Gastrocnemius medialis (tissue), 4 donors: ENCODE measurements around the gene FLACC1. TPM values are rescaled to one million over a fixed set of nuclear protein-coding genes. Genes with fewer than 3 reads are reported as not detected.

Experiments used
- ATAC-seq, 2 donors: fragments of 150-250 bp; one replicate each; pipeline ENCODE4 v1.9.1; 2016
- DNase-seq, 2 donors: peaks; one replicate each; pipeline ENCODE4 v3.0.0-alpha.2; 2019
- H3K27ac ChIP-seq, 4 donors: fragments of 200-600 bp; sonication (generic); 1 replicate in 1 of 4; 2 replicates in 3 of 4; pipeline ENCODE4 v1.5.1; 2016 to 2018; ENCODE audit warnings: mild to moderate bottlenecking in 2 of 4, moderate library complexity in 1 of 4
- H3K27me3 ChIP-seq, 3 donors: fragments of 200-600 bp; sonication (generic) in 2 of 3; 1 replicate in 1 of 3; 2 replicates in 2 of 3; pipeline versions ENCODE4 v1.5.1 to v1.6.0; 2016 to 2019; ENCODE audit warnings: mild to moderate bottlenecking in 1 of 3, moderate library complexity in 1 of 3
- H3K36me3 ChIP-seq, 2 donors: fragments of 200-600 bp; sonication (generic) in 1 of 2; one replicate each; pipeline ENCODE4 v1.5.1; 2017 to 2018
- H3K4me1 ChIP-seq, 2 donors: fragments of 200-600 bp; sonication (generic) in 1 of 2; one replicate each; pipeline ENCODE4 v1.5.1; 2016 to 2017; ENCODE audit warnings: mild to moderate bottlenecking in 2 of 2
- H3K4me3 ChIP-seq, 4 donors: fragments of 200-600 bp; sonication (generic) in 3 of 4; 1 replicate in 1 of 4; 2 replicates in 3 of 4; pipeline ENCODE4 v1.5.1; 2016 to 2019; ENCODE audit warnings: mild to moderate bottlenecking in 2 of 4
- H3K9me3 ChIP-seq, 3 donors: fragments of 200-600 bp; sonication (generic) in 2 of 3; 1 replicate in 1 of 3; 2 replicates in 2 of 3; pipeline ENCODE4 v1.5.1; 2016 to 2019
- POLR2A ChIP-seq, 2 donors: fragments of 450-650 bp; IDR thresholded peaks; one replicate each; pipeline ENCODE4 v1.6.1; 2017; ENCODE audit warnings: antibody characterized with exemption in 2 of 2, mild to moderate bottlenecking in 2 of 2, moderate library complexity in 2 of 2
- in situ Hi-C, 4 donors: fragments of 200-750 bp; cut with MboI; loops; one replicate each; pipeline versions ENCODE4 v1.15.0 to v1.8.0; 2017; ENCODE audit warnings: low sequenced_read_pairs in 4 of 4
- intact Hi-C: fragments of 100-400 bp; cut with DNase I; formaldehyde crosslinking; loops from one replicate; pipeline ENCODE4 v1.15.1; 2023; ENCODE audit warnings: low total_unique reads
- total RNA-seq, 4 donors: library from RNA; depleted of rRNA; stranded (reverse); fragments of >200 nt; gene quantifications; one replicate each; pipeline versions ENCODE4 v1.1.0 to v1.2.3, GENCODE V29; 2016
- TF ChIP-seq, protein P1 (sequence below), 5 experiments: fragments of 450-650 bp in 3 of 5; fragments of 200-600 bp in 2 of 5; sonication (generic) in 2 of 5; IDR thresholded peaks in 4 of 5; conservative IDR thresholded peaks in 1 of 5; 1 replicate in 4 of 5; 2 replicates in 1 of 5; pipeline ENCODE4 v1.5.1; 2016 to 2019; ENCODE audit warnings: antibody characterized with exemption in 5 of 5, mild to moderate bottlenecking in 3 of 5, moderate library complexity in 3 of 5

FLACC1 gene
- total RNA-seq, 4 donors from 2014 or later: 0.72 to 1.7 (median 1.4) TPM

DNA sequence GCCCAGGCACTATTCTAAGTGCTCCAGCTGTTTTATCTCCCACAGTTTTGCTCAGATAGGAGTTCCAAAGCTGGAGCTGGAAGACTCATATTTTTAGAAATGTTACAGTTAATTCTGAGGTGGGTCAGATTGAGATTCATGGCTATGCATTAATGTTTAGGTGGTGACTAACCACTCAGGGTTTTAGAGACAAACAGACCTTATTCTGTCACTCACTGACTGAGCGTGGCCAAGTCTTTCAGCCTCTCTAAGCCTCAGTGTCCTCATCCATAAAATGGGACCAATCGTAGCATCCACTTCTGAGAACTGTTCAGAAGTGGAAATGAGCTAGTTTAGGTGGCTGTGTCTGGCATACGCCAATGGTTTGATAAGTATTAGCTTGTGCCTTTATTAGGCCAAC, 101.1 kb downstream of the FLACC1 start:
- Histone ChIP-seq H3K4me3 (no peak overlapping the region), H3K4me1 (peaks cover 5 to 15% of the 10 kb centered on the region in 2 donors), H3K27ac (no peak overlapping the region), H3K27me3 (no peaks in the 10 kb centered on the region), H3K9me3 (no peaks in the 10 kb centered on the region), H3K36me3 (no peaks in the 10 kb centered on the region)
- ATAC-seq (no peak), DNase-seq (no peak)
- in situ Hi-C loops (no loop called here), intact Hi-C loops (no loop called here)
- no peak for TF ChIP-seq POLR2A (IDR thresholded peaks at IDR 0.05)
- TF ChIP-seq, protein P1, sequence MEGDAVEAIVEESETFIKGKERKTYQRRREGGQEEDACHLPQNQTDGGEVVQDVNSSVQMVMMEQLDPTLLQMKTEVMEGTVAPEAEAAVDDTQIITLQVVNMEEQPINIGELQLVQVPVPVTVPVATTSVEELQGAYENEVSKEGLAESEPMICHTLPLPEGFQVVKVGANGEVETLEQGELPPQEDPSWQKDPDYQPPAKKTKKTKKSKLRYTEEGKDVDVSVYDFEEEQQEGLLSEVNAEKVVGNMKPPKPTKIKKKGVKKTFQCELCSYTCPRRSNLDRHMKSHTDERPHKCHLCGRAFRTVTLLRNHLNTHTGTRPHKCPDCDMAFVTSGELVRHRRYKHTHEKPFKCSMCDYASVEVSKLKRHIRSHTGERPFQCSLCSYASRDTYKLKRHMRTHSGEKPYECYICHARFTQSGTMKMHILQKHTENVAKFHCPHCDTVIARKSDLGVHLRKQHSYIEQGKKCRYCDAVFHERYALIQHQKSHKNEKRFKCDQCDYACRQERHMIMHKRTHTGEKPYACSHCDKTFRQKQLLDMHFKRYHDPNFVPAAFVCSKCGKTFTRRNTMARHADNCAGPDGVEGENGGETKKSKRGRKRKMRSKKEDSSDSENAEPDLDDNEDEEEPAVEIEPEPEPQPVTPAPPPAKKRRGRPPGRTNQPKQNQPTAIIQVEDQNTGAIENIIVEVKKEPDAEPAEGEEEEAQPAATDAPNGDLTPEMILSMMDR (IDR thresholded peaks at IDR 0.05 in 4 of 5, conservative IDR thresholded peaks at IDR 0.05 in 1 of 5): no peak

DNA sequence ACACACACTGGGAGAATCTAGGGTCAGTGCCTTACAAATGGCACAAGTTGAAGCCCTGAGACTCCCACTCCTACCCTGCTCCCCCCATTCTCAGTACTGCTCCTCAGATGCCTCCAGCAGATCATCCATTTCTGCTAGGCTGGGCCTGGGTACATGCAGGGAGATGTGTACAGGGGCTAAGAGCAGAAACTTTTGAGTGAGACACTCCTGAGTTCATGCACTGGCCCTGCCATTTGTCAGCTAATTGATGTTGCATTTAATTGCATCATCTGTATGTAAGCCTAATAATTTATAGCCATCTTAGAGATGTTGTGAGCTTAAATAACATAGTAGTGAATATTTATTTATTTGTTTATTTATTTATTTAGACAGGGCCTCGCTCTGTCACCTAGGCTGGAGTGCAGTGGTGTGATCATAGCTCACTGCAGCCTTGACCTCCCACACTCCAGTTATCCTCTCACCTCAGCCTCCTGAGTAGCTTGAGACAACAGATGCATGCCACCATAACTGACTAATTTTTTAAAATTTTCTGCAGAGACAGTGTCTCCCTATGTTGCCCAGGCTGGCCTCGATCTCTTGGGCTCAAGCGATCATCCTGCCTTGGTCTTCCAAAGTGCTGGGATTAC, 101.6 kb downstream of the FLACC1 start:
- no peaks in the 10 kb centered on the region for H3K27me3 ChIP-seq
- H3K4me3 ChIP-seq: no peak overlapping the region
- TF ChIP-seq POLR2A (IDR thresholded peaks at IDR 0.05): no peak
- TF ChIP-seq, protein P1 (IDR thresholded peaks at IDR 0.05 in 4 of 5, conservative IDR thresholded peaks at IDR 0.05 in 1 of 5): no peak
- no peaks in the 10 kb centered on the region for H3K36me3 ChIP-seq
- H3K4me1 ChIP-seq: peaks cover 5 to 15% of the 10 kb centered on the region in 2 donors
- H3K27ac ChIP-seq: no peak overlapping the region
- DNase-seq: no peak
- in situ Hi-C loops: no loop called here
- ATAC-seq: no peak
- no peaks in the 10 kb centered on the region for H3K9me3 ChIP-seq
- intact Hi-C loops: no loop called here

DNA sequence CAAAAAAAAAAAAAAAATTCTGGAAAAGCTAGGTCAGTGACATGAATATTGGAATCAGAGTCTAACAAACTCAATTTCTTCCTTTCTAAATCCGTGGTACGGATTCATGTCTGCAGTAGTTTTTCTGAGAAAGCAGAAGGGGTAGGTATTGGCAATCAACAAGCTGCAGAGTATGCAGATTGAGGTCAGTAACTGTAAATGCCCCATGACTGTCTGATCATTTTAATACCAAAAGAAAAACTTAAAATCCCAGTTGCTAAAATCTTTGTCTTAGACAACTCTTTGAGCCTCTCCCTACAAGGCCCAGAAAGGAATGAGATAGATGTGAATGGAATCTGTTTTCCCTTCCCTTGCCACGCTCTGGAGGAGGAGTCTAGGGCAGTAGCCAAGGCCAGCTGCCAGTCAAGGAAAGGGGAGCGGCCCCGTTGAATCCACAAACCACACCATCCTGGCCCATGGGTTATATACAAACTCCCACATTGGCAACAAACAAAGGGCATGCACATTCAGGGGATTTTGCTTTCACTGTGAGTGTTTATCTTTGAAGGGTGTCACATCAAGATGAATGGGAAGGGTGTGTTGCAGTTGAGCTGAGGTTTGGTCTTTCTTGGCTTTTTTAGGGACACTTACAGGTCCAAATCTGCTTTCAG, 102.9 kb downstream of the FLACC1 start:
- H3K4me1 ChIP-seq: peaks cover 5 to 11% of the 10 kb centered on the region in 2 donors
- TF ChIP-seq POLR2A (IDR thresholded peaks at IDR 0.05): no peak
- TF ChIP-seq, protein P1 (IDR thresholded peaks at IDR 0.05 in 4 of 5, conservative IDR thresholded peaks at IDR 0.05 in 1 of 5): no peak
- intact Hi-C loops (no loop called here), in situ Hi-C loops (no loop called here)
- no peak overlapping the region for H3K27ac ChIP-seq
- H3K36me3 ChIP-seq: no peaks in the 10 kb centered on the region
- no peaks in the 10 kb centered on the region for H3K9me3 ChIP-seq
- DNase-seq: no peak
- no peaks in the 10 kb centered on the region for H3K27me3 ChIP-seq
- no peak overlapping the region for H3K4me3 ChIP-seq
- no peak for ATAC-seq

DNA sequence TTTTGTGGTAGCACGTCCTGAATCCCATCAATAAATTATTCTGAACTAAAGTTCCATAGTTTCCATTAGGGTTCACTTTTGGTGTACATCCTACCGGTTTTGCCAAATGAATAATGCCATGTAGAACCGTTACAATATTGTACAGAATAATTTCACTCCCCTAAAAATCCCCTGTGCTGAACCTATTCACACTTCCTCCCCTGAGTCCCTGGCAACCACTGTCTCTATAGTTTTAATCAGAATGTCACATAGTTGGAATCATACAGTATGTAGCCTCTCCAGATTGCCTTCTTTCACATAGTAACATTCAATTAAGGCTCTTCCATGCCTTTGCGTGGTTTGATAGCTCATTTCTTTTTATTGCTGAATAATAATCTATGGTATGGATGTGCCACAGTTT, 106.4 kb downstream of the FLACC1 start:
- ATAC-seq (no peak), DNase-seq (no peak)
- Histone ChIP-seq H3K4me1 (no peaks in the 10 kb centered on the region), H3K36me3 (no peaks in the 10 kb centered on the region), H3K27ac (no peak overlapping the region), H3K9me3 (no peaks in the 10 kb centered on the region), H3K4me3 (no peak overlapping the region), H3K27me3 (no peaks in the 10 kb centered on the region)
- in situ Hi-C loops: no loop called here
- intact Hi-C loops: no loop called here
- TF ChIP-seq, protein P1 (IDR thresholded peaks at IDR 0.05 in 4 of 5, conservative IDR thresholded peaks at IDR 0.05 in 1 of 5): no peak
- TF ChIP-seq POLR2A (IDR thresholded peaks at IDR 0.05): no peak
